ENCODE measurements around the gene CST5.

DNA sequence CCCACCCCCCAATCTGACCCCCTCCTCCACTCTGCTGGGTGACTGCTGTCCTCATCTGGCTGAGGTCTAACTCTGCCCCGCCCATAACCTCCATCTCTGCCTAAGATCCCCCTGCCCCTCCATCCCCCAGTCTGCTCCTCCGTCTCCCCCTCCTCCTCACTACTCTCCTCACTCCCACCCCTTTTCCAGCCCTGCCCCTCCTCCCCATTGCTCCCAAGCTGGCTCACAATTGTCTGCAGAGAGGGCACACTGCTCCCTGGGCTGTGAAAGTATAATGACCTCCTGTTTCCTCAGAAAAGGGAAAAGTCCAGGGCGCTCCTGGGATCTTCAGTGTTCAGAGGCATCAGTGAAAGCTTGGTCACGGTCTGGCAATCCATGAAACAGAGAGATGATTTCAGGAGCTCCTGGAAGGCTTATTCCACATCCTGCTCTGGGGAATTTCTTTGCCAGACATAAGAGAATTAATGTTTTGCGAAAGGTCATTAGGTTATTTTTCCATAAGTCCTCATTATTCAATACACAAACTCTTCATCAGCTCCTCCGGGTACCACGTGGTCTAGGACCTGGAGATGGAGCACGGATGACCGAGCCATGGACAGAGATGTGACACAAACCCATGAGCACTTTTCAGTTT, 21.5 kb downstream of the CST5 start:
- TF ChIP-seq TAF1 (IDR thresholded peaks at IDR 0.05; ENCODE audit: borderline replicate concordance, insufficient read depth, low read length) (no peak), POLR2AphosphoS5 (IDR thresholded peaks at IDR 0.05; ENCODE audit: low read depth, low read length) (no peak), REST (IDR thresholded peaks at IDR 0.05; ENCODE audit: insufficient read depth in 1 of 2, low read depth in 2 of 2, low read length in 2 of 2) (no peak), SIN3A (IDR thresholded peaks at IDR 0.05; ENCODE audit: borderline replicate concordance, insufficient read depth, low read length) (no peak), FOXP2 (optimal IDR thresholded peaks at IDR 0.05; ENCODE audit: borderline replicate concordance, extremely low read depth, extremely low read length, insufficient read depth) (no peak)

Measured in PFSK-1 (cell line).